Measurements from ENCODE around the gene ALDH4A1.

The ALDH4A1 gene

GRCh38 chr1:18939398-18940302 lies 37.3 kb upstream of the ALDH4A1 start:
- DNase-seq: no peak

DNA sequence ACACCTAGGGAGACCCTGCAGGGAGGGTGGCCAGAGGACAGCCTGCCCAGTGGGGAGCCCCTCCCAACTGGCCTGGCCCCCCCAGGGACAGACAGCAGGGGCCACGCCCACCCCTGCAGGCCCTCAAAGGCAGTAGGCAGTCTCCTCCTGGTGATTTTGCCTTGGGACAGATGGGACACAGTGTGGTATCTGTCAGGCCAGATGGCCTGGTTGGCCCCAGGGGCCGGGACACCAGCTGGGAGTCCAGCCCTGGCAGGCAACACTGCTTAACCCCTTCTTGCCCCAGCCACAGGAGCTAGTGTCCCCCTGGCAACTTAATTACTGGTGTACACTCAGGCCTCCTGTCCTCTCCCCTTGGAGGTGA lies 36.3 kb upstream of the ALDH4A1 start:
- no peak for DNase-seq

- no peak for DNase-seq
Observed at GRCh38 chr1:18938008-18938706, 35.8 kb upstream of the ALDH4A1 start.

DNA sequence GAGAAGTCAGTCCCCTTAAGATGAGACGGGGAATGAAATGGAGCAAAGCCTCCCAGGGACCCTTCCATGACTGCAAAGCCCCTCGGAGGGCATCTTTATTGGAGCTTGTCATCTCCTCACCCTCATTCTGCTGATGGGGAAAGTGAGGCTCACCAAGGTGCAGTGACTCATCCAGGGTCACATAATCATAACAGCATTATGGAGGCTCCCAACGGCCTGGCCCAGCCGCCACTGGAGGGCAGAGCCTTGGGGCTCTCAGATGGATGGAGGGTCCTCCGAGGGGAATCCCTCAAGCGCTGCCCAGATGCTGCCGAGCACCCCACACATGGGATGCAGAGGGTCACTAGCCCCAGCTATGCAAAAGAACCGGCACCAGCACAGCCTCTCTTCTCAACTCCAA lies 35.2 kb upstream of the ALDH4A1 start:
- DNase-seq: no peak

- DNase-seq: no peak
Observed at GRCh38 chr1:18936814-18937481, 34.6 kb upstream of the ALDH4A1 start.

DNA sequence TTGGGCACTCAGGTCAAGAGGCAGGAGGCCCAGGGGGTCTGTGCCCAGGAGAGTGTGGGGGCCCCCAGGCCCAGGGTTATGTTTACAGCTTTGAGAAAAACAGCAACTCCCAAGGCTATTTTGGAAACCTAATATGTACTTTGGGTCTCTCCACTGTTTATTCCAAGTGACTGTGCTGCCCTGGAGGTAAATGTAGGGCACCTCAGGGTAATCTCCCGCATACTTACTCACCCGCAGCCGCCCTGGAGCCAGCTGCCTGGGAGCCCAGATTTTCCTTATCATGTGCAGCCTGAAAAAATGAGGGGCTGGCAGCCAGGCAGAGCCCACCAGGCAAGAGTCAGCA lies 34.1 kb upstream of the ALDH4A1 start:
- DNase-seq: no peak

DNA sequence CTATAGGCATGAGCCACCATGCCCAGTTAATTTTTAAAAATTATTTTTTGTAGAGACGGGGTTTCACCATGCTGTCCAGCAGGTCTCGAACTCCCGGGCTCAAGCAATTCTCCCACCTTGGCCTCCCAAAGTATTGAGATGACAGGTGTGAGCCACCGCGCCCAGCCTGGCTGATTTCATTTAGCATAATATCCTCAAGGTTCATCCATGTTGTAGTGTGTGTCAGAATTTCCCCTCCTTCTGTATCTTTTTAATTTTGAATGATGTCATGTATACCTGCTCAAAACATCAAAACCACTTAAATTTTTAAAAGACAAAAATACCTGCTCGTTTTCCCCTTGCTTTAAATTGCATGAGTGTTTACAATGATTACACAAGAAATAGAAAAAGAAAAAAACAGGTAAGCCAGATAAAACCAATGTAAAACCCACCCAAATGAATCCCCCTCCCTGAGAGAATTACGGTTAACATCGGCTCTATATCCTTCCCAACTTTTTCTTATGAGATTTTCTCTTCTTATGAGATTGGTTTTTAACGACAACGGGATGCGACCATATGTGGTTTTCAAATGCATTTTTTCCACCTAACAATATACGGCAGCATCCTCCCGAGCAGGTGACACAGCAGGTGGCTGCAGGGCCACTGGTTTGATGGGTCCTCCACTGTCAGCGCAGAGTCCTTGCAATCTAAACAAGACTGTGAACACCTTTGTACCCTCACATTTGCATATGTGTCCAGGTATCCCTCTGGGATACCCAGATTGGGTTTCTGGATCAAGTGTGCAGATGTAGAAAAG lies 32.0 kb upstream of the ALDH4A1 start:
- DNase-seq: no peak

DNA sequence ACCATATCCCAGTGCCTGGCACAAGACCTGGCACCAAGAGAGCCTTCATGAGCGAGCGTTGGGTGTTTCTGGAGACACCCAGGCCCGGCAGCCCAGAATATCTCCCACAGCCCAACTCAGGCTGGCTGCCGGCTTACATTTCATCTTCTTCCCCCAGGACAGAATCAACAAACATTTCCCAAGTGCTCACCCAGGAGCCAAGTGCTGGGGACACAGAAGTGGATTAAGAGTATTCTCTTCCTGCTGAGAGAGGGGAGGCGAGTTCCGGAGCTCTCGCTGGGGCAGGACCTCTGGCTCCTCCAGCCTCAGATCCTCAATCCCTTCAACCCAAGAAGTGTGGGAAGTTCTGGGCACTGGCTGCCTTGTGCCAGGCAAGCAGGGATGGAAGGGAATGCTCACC lies 30.5 kb upstream of the ALDH4A1 start:
- no peak for DNase-seq

- no peak for DNase-seq
Observed at GRCh38 chr1:18932387-18932786, 30.0 kb upstream of the ALDH4A1 start.

DNA sequence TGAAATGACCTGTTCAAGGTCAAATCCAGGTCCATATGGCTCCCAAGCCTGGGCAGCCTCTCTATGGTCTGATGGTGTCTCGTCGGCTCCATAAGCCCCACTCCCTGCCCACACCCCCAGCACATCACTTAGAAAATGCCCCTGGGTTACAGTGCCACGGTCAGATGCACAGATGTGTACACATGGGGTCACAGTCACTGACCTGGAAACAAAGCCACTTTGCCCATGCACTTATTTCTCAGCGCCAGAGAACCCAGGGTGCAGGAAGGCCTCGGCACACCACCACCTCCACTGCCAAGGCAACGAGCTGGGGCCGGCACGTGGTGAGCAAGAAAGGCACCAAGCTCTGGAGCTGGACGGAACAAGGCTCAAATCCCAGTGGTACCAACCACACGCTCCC lies 29.4 kb upstream of the ALDH4A1 start:
- no peak for DNase-seq

- DNase-seq: no peak
Observed at GRCh38 chr1:18929686-18930085, 27.3 kb upstream of the ALDH4A1 start.

DNA sequence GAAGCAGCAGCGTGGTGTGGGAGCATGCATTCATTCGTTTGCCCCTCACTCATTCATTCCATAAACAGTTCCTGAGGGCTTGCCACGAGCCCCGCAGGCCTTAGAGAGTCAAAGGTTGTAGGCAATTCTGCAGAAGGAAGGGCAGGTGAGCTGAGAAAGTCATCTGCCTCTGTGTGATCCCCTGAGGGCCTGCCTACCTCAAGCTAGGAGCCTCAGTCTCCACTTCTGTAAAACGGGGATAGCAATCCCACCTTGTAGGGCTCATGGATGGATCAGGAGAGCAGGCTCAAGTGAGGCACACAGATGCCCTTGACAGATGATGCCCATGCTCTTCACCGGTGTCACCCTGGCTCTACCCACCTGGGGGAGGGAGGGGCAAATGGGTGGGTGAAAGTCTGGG lies 26.6 kb upstream of the ALDH4A1 start:
- no peak for DNase-seq

- no peak for DNase-seq
Observed at GRCh38 chr1:18928406-18928805, 26.1 kb upstream of the ALDH4A1 start.

- DNase-seq: no peak
Observed at GRCh38 chr1:18927654-18928272, 25.4 kb upstream of the ALDH4A1 start.

DNA sequence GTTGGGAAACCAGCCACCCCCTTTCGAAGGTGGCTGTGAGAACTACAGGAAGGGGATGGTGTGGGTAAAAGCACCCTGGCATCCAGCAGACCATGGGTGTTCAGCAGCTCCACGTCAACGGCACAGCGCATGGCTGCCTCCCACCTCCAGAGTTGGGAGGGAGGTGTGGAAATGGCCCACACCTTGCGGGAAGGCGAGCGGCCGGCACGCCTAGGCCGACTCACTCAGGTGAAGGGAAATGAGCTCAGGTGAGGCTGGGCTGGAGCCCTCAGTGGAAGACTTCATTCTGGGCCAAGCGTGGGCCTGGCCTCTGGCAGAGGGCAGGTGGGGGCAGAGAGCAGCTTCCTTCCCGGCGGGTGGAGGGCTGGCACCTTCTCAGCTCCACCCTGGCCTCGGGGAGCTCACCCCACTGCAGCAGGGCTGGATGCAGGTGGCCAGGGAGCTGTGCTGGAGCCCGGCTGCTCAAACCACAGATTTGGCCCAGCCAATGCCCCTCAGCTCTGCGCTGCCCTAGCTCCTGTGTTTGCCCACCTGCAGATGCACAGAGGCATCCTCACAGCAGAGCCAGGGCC lies 24.8 kb upstream of the ALDH4A1 start:
- no peak for DNase-seq

GRCh38 chr1:18926315-18927081 lies 24.1 kb upstream of the ALDH4A1 start:
- DNase-seq: no peak

- no peak for DNase-seq
Observed at GRCh38 chr1:18925279-18925678, 22.9 kb upstream of the ALDH4A1 start.

- DNase-seq: no peak
Observed at GRCh38 chr1:18924221-18924691, 21.9 kb upstream of the ALDH4A1 start.

GRCh38 chr1:18923756-18924211 lies 21.4 kb upstream of the ALDH4A1 start:
- DNase-seq: no peak

DNA sequence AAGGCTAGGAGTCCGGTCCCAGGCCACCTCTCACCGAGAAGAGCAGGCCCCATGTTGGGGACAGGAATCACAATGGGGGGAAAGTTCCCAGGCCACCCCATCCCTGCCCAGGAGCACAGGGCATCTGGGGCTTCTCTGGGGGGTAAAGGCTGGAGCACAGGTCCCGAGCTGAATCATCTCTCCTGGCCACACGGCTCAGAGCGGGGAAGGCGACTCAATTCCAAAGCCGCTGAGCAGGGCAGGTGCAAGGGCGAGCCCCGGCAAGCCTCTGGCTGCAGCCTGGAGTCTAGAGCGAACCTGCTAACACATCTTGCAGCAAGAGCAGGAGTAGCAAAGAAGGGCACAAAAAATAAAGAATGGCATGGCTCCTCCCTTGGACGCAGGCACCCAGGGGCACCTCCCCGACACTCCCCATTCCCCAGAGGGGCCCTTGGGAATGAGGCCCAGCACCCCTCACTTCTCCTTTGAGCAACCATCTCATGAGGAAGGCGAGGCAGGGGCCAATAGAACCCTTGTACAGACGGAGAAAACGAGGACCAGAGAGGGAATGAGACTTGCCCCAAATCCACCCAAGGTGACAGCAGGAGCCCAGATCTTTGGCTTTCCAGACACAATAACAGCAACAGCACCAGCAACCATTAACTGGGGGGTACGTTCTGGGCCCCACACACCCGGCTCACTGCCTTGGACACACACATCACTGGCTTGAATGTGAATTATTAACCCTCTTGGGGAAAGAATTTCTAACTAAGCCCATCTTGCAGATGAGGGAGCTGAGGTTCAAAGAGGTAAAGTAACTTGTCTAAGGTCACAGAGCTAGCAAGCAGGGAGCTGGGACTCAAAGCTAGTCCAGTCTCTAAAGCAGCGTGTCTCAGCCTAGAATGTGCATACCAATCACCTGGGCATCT lies 20.7 kb upstream of the ALDH4A1 start:
- no peak for DNase-seq
